Activated naive CD4-positive, alpha-beta T cell treated with anti-CD3 and anti-CD28 coated beads, Interleukin-2, amount 50 U/mL, for 72 hours (primary cell): Measurements from ENCODE around the gene ANO9. TPM values are rescaled to one million over a fixed set of nuclear protein-coding genes. Genes with fewer than 3 reads are reported as not detected.
"Not testable (repeated sequence)": the region's sequence is repeated elsewhere in the genome, so short reads cannot be mapped to it uniquely, and the experiment has no call there.

Source experiments
- ATAC-seq, 2 donors: fragments of 150-1000 bp; cut with Tn5 transposase; 2 replicates each; pipeline ENCODE4 v1.10.0; 2021; ENCODE audit warnings: mild to moderate bottlenecking in 2 of 2, moderate library complexity in 2 of 2
- DNase-seq, 2 donors: peaks; one replicate each; pipeline ENCODE4 v3.0.0; 2021 to 2022; ENCODE audit warnings: low spot score in 2 of 2
- H3K27ac Mint-ChIP-seq, 2 donors: one replicate each; pipeline ENCODE4 v1.8.0; 2022; ENCODE audit warnings: mild to moderate bottlenecking in 2 of 2, mixed read lengths in 2 of 2
- H3K36me3 Mint-ChIP-seq, 2 donors: one replicate each; pipeline ENCODE4 v1.8.0; 2022; ENCODE audit warnings: mixed read lengths in 2 of 2
- H3K9me3 Mint-ChIP-seq, 2 donors: one replicate each; pipeline ENCODE4 v1.8.0; 2022; ENCODE audit warnings: mixed read lengths in 2 of 2
- total RNA-seq, 2 donors: library from RNA; stranded (reverse); gene quantifications; one replicate each; pipeline ENCODE4 v1.2.3, GENCODE V29; 2022

Gene ANO9
- total RNA-seq, 2 donors from 2014 or later, result 61.2 to 69.3 TPM

GRCh38 chr11:406796-407650, 34.8 kb downstream of the ANO9 start:
- Mint-ChIP-seq H3K27ac (no peak overlapping the region), H3K9me3 (no peaks in the 10 kb centered on the region)
- ATAC-seq, result peak; percentile 83 to 86

GRCh38 chr11:405954-406795, 35.6 kb downstream of the ANO9 start:
- peak in 1 of 2 donors; percentile 63 for DNase-seq
- H3K27ac Mint-ChIP-seq, result no peak overlapping the region
- no peaks in the 10 kb centered on the region for H3K36me3 Mint-ChIP-seq
- H3K9me3 Mint-ChIP-seq, result no peaks in the 10 kb centered on the region
- no peak for ATAC-seq

More at GRCh38 chr11:406796-407650, 34.8 kb downstream of the ANO9 start:
- peak; percentile 82 to 86 for DNase-seq
- no peaks in the 10 kb centered on the region for H3K36me3 Mint-ChIP-seq

DNA sequence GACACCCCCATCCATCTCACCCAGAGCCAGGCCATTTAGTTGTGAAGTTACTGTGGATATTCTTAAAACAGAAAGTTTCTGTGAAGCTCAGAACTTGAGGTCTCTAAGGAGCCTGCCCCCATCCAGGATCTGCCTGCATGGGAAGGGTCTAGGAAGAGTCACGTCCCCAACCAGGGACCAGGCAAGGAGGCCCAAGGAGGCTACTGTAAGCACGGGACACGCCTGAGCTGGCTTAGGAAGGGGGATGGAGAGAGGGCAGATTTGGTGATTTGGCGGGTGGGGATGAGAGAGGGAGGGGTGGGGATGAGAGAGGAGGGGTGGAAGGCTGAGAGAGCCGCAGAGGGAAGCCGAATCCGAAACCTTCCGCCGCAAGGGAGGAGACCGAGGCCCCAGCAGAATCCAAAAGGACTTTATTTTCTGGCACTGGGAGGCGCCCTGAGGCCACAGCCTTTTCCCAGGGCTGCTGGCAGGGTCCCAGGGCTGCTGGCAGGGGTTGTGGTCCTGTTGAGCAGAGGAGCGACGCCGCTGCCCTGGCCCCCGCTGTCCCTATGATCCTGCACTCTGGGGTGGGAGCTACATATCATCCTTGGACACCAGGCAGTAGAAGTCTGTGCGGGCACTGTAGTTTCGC, 36.4 kb downstream of the ANO9 start:
- Mint-ChIP-seq H3K36me3 (no peaks in the 10 kb centered on the region), H3K27ac (peak overlapping the region in 1 of 2 donors; percentile 32), H3K9me3 (no peaks in the 10 kb centered on the region)
- DNase-seq (peak in 1 of 2 donors; percentile 56), ATAC-seq (no peak)

DNA sequence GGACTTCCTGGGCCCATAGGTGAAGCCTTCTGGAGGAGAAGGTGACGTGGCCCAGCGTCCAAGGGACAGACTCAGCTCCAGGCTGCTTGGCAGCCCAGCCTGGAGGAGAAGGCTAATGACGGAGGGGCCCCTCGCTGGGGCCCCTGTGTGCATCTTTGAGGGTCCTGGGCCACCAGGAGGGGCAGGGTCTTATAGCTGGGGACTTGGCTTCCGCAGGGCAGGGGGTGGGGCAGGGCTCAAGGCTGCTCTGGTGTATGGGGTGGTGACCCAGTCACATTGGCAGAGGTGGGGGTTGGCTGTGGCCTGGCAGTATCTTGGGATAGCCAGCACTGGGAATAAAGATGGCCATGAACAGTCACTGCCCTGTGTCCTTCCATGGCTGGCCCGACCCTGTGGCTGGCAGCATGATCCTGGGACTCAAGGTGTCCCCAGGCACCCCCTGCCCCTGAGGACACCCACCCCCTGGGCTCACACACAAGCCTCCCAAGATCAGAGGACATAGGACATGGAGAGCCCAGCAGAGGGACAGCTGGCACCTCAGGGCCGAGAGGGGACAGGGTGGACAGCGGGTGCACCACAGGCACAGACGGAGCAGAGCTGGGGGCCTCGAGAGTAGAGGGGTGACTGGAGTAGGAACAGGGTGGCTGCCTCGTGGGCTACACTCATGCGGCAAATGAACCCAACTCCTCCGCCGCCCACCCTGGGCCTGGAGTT, 37.1 kb downstream of the ANO9 start:
- H3K36me3 Mint-ChIP-seq, result no peaks in the 10 kb centered on the region
- DNase-seq, result peak in 1 of 2 donors; percentile 54
- H3K9me3 Mint-ChIP-seq, result no peaks in the 10 kb centered on the region
- H3K27ac Mint-ChIP-seq, result peak overlapping the region in 1 of 2 donors; percentile 32
- ATAC-seq, result no peak

DNA sequence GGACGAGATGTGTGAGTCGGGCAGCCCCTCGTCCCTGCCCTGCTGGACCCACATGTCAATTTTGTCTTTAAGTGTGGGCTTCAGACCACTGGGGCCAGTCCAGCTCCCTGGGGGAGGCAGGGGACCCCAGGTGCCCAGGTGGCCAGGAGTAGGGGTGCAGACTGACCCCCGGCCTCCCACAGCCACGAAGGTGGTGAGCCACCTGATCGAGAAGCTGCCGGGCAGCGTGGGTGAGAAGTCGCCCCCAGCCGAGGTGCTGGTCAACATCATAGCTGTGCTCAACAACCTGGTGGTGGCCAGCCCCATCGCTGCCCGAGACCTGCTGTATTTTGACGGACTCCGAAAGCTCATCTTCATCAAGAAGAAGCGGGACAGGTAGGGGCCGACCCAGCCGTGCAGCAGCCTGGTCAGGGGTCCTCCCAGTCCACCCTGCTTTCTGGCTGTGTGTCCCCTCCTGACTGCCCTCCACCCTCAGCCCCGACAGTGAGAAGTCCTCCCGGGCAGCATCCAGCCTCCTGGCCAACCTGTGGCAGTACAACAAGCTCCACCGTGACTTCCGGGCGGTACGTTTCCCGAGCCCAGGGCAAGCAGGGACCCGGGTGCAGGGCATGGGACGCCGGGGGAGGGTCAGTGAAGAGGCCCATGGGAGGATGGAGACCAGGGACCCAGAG, 37.9 kb downstream of the ANO9 start:
- H3K9me3 Mint-ChIP-seq, result peaks cover 0 to under 1% of the 10 kb centered on the region in 2 donors
- H3K36me3 Mint-ChIP-seq, result no peaks in the 10 kb centered on the region
- peak in 1 of 2 donors; percentile 56 for DNase-seq
- H3K27ac Mint-ChIP-seq, result no peak overlapping the region
- ATAC-seq, result no peak

- DNase-seq, result no peak
- no peak overlapping the region for H3K27ac Mint-ChIP-seq
- no peak for ATAC-seq
- peaks cover 0 to 4% of the 10 kb centered on the region in 2 donors for H3K9me3 Mint-ChIP-seq
- no peaks in the 10 kb centered on the region for H3K36me3 Mint-ChIP-seq
These were observed 38.6 kb downstream of the ANO9 start for GRCh38 chr11:403021-403760.

DNA sequence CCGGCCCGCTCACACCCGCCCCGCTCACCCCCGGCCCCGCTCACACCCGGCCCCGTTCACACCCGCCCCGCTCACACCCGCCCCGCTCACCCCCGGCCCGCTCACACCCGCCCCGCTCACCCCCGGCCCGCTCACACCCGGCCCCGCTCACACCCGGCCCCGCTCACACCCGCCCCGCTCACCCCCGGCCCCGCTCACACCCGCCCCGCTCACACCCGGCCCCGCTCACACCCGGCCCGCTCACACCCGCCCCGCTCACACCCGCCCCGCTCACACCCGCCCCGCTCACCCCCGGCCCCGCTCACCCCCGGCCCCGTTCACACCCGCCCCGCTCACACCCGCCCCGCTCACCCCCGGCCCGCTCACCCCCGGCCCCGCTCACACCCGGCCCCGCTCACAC, 40.6 kb downstream of the ANO9 start:
- not testable (repeated sequence) for H3K36me3 Mint-ChIP-seq, DNase-seq, ATAC-seq, H3K27ac Mint-ChIP-seq, H3K9me3 Mint-ChIP-seq

- Mint-ChIP-seq H3K9me3 (peaks cover 0 to 4% of the 10 kb centered on the region in 2 donors), H3K36me3 (no peaks in the 10 kb centered on the region), H3K27ac (no peak overlapping the region)
- ATAC-seq (peak in 1 of 2 donors; percentile 9), DNase-seq (no peak)
These were observed 41.5 kb downstream of the ANO9 start for GRCh38 chr11:400241-400689.

DNA sequence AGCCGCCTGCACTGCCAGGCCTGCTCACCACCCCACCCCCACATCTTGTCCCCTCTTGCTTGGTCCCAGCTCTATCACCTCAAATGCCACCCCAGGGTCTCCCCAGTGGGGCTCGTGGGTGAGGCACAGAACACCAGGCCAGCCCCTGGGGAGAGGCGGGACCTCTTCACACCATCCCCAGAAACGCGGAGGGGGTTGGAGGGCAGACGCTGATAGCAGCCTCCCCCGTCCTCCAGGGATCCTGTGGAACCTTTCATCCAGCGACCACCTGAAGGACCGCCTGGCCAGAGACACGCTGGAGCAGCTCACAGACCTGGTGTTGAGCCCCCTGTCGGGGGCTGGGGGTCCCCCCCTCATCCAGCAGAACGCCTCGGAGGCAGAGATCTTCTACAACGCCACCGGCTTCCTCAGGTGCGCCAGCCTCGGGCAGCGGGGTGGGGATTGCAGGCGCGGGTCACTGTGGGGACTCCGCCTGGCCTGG, 42.0 kb downstream of the ANO9 start:
- ATAC-seq, result peak in 1 of 2 donors; percentile 16
- DNase-seq, result no peak
- peaks cover 0 to 4% of the 10 kb centered on the region in 2 donors for H3K9me3 Mint-ChIP-seq
- H3K27ac Mint-ChIP-seq, result no peak overlapping the region
- no peaks in the 10 kb centered on the region for H3K36me3 Mint-ChIP-seq

DNA sequence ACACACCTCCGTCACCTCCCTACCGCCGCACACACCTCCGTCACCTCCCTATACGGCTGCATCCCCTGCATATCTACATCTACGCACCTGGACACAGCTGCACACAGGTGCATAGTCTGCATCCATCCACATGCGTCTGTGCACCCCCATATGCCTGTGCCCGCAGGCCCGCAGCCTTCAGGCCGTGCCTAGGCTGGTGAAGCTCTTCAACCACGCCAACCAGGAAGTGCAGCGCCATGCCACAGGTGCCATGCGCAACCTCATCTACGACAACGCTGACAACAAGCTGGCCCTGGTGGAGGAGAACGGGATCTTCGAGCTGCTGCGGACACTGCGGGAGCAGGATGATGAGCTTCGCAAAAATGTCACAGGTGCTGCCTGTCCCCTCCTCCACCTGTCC, 43.0 kb downstream of the ANO9 start:
- Mint-ChIP-seq H3K9me3 (peaks cover 0 to 4% of the 10 kb centered on the region in 2 donors), H3K27ac (no peak overlapping the region), H3K36me3 (no peaks in the 10 kb centered on the region)
- DNase-seq (no peak), ATAC-seq (peak in 1 of 2 donors; percentile 34)

GRCh38 chr11:396948-397548, 44.8 kb downstream of the ANO9 start:
- no peak overlapping the region for H3K27ac Mint-ChIP-seq
- no peak for DNase-seq
- no peaks in the 10 kb centered on the region for H3K36me3 Mint-ChIP-seq
- ATAC-seq, result peak; percentile 73 to 75
- peaks cover 0 to 4% of the 10 kb centered on the region in 2 donors for H3K9me3 Mint-ChIP-seq

DNA sequence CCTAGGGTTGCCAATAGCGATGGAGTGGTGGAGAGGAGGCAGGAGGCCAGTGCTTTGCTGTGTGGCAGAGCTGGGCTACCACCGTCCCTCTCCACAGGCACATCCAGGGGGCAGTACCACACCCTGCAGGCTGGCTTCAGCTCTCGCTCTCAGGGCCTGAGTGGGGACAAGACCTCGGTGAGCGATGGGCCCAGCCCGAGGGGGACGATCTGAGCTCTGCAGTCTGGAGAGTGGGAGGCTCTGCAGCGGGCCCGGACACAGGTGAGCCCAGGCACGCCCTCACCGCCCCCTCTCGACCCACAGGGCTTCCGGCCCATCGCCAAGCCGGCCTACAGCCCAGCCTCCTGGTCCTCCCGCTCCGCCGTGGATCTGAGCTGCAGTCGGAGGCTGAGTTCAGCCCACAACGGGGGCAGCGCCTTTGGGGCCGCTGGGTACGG, 45.3 kb downstream of the ANO9 start:
- Mint-ChIP-seq H3K9me3 (peaks cover 0 to 4% of the 10 kb centered on the region in 2 donors), H3K27ac (no peak overlapping the region), H3K36me3 (no peaks in the 10 kb centered on the region)
- ATAC-seq (peak; percentile 39 to 46), DNase-seq (no peak)

GRCh38 chr11:395866-396265, 45.9 kb downstream of the ANO9 start:
- no peak overlapping the region for H3K27ac Mint-ChIP-seq
- ATAC-seq, result peak in 1 of 2 donors; percentile 2
- no peak for DNase-seq
- no peaks in the 10 kb centered on the region for H3K36me3 Mint-ChIP-seq
- H3K9me3 Mint-ChIP-seq, result peaks cover 0 to 4% of the 10 kb centered on the region in 2 donors

GRCh38 chr11:394858-395655, 46.8 kb downstream of the ANO9 start:
- H3K36me3 Mint-ChIP-seq, result no peaks in the 10 kb centered on the region
- peaks cover 0 to 4% of the 10 kb centered on the region in 2 donors for H3K9me3 Mint-ChIP-seq
- ATAC-seq (no peak), DNase-seq (no peak)
- no peak overlapping the region for H3K27ac Mint-ChIP-seq
